MM.1S (cell line): Measurements from ENCODE around the gene ERG.

Source experiments
- DNase-seq: peaks from one replicate; pipeline ENCODE4 v3.0.0-alpha.2; 2015
- H2AFZ ChIP-seq: fragments of 300-600 bp; sonication (generic); 2 replicates; pipeline ENCODE4 v1.6.0; 2016; ENCODE audit warnings: antibody characterized with exemption, low read length
- H3F3A ChIP-seq: fragments of 300-600 bp; sonication (generic); 2 replicates; pipeline ENCODE4 v1.6.1; 2016; ENCODE audit warnings: mild to moderate bottlenecking, antibody characterized with exemption, low read length, moderate library complexity, mixed read lengths; ENCODE audit not compliant: insufficient read depth
- H3K27ac ChIP-seq: fragments of 300-600 bp; sonication (generic); 2 replicates; pipeline ENCODE4 v1.5.1; 2016; ENCODE audit warnings: mild to moderate bottlenecking, low read length
- H3K27me3 ChIP-seq: fragments of 300-600 bp; sonication (generic); replicated peaks from 2 replicates; pipeline ENCODE4 v1.6.0; 2016; ENCODE audit warnings: low read length; ENCODE audit not compliant: insufficient read depth
- H3K36me3 ChIP-seq: fragments of 300-600 bp; sonication (generic); replicated peaks from 2 replicates; pipeline ENCODE4 v1.6.1; 2016; ENCODE audit warnings: mild to moderate bottlenecking, low read length, mixed read lengths; ENCODE audit not compliant: insufficient read depth
- H3K4me1 ChIP-seq: fragments of 300-600 bp; sonication (generic); 2 replicates; pipeline ENCODE4 v1.6.1; 2016; ENCODE audit warnings: low read length, mixed read lengths
- H3K4me2 ChIP-seq: fragments of 300-600 bp; sonication (generic); 2 replicates; pipeline ENCODE4 v1.6.0; 2016; ENCODE audit warnings: low read depth, low read length
- H3K4me3 ChIP-seq: fragments of 300-600 bp; sonication (generic); 2 replicates; pipeline ENCODE4 v1.5.1; 2016; ENCODE audit warnings: low read length, mixed read lengths
- H3K79me2 ChIP-seq: fragments of 300-600 bp; sonication (generic); 2 replicates; pipeline ENCODE4 v1.6.1; 2016; ENCODE audit warnings: mixed run types, low read length, mixed read lengths
- H3K9ac ChIP-seq: fragments of 300-600 bp; sonication (generic); 2 replicates; pipeline ENCODE4 v1.6.1; 2016; ENCODE audit warnings: low read length, mixed read lengths
- H3K9me2 ChIP-seq: fragments of 300-600 bp; sonication (generic); replicated peaks from 2 replicates; pipeline ENCODE4 v1.6.1; 2016; ENCODE audit warnings: mild to moderate bottlenecking, low read length, mixed read lengths; ENCODE audit not compliant: insufficient read depth
- H3K9me3 ChIP-seq: fragments of 300-600 bp; sonication (generic); replicated peaks from 2 replicates; pipeline ENCODE4 v1.6.1; 2016; ENCODE audit warnings: mild to moderate bottlenecking, low read length, mixed read lengths; ENCODE audit not compliant: insufficient read depth
- H4K20me1 ChIP-seq: fragments of 300-600 bp; sonication (generic); 2 replicates; pipeline ENCODE4 v1.6.1; 2016; ENCODE audit warnings: mild to moderate bottlenecking, low read length, moderate library complexity, mixed read lengths; ENCODE audit not compliant: insufficient read depth
- CTCF ChIP-seq: fragments of 300-600 bp; sonication (generic); IDR thresholded peaks from 2 replicates; pipeline ENCODE4 v1.5.1; 2016; ENCODE audit warnings: antibody characterized with exemption, low read length, mixed read lengths
- EZH2 ChIP-seq: fragments of 300-600 bp; sonication (generic); optimal IDR thresholded peaks from 2 replicates; pipeline ENCODE3; 2017; ENCODE audit warnings: low read depth, mild to moderate bottlenecking, antibody characterized with exemption, low read length, mixed read lengths
- EZH2phosphoT487 ChIP-seq: fragments of 300-600 bp; sonication (generic); IDR thresholded peaks from 2 replicates; pipeline ENCODE4 v1.6.1; 2018; ENCODE audit warnings: antibody characterized with exemption, low read length

Gene ERG

GRCh38 chr21:38511662-38512243 is 13.5 kb upstream of the ERG start:
- Histone ChIP-seq H2AFZ (no peak overlapping the region), H3K79me2 (no peaks in the 10 kb centered on the region), H3K9me2 (no peaks in the 10 kb centered on the region), H3K27me3 (no peaks in the 10 kb centered on the region), H3K4me2 (no peak overlapping the region), H4K20me1 (no peaks in the 10 kb centered on the region), H3F3A (no peaks in the 10 kb centered on the region), H3K9me3 (no peaks in the 10 kb centered on the region), H3K27ac (no peak overlapping the region), H3K4me3 (no peak overlapping the region), H3K36me3 (no peaks in the 10 kb centered on the region), H3K9ac (no peak overlapping the region), H3K4me1 (no peaks in the 10 kb centered on the region)
- no peak for DNase-seq
- TF ChIP-seq EZH2phosphoT487 (no peak), CTCF (no peak), EZH2 (no peak)

GRCh38 chr21:38511198-38511597 is 12.9 kb upstream of the ERG start:
- H3K9ac ChIP-seq: no peak overlapping the region

GRCh38 chr21:38507374-38507942 is 9.2 kb upstream of the ERG start:
- Histone ChIP-seq H3K4me1 (no peaks in the 10 kb centered on the region), H3K36me3 (no peaks in the 10 kb centered on the region), H3K27me3 (no peaks in the 10 kb centered on the region), H3K9me3 (no peaks in the 10 kb centered on the region), H3K4me2 (no peak overlapping the region), H4K20me1 (no peaks in the 10 kb centered on the region), H3K9ac (no peak overlapping the region), H3K9me2 (no peaks in the 10 kb centered on the region), H3K4me3 (no peak overlapping the region), H3K27ac (no peak overlapping the region), H3K79me2 (no peaks in the 10 kb centered on the region), H3F3A (no peaks in the 10 kb centered on the region), H2AFZ (no peak overlapping the region)
- TF ChIP-seq EZH2phosphoT487: no peak
- TF ChIP-seq EZH2: no peak
- no peak for TF ChIP-seq CTCF
- no peak for DNase-seq

More at GRCh38 chr21:38511198-38511597, 12.9 kb upstream of the ERG start:
- Histone ChIP-seq H3K9me3 (no peaks in the 10 kb centered on the region), H3K9me2 (no peaks in the 10 kb centered on the region), H3F3A (no peaks in the 10 kb centered on the region), H3K4me3 (no peak overlapping the region), H3K36me3 (no peaks in the 10 kb centered on the region), H3K27ac (no peak overlapping the region), H3K4me1 (no peaks in the 10 kb centered on the region), H3K27me3 (no peaks in the 10 kb centered on the region), H2AFZ (no peak overlapping the region), H4K20me1 (no peaks in the 10 kb centered on the region), H3K4me2 (no peak overlapping the region), H3K79me2 (no peaks in the 10 kb centered on the region)
- no peak for DNase-seq
- TF ChIP-seq CTCF (no peak), EZH2phosphoT487 (no peak), EZH2 (no peak)
